HepG2 (cell line): ENCODE results near the gene UPF3B. TPM values are rescaled to one million over a fixed set of nuclear protein-coding genes. Genes with fewer than 3 reads are reported as not detected.

Source experiments
- ADNP ChIP-seq: sonication (generic); formaldehyde crosslinking; IDR thresholded peaks from 2 replicates; pipeline ENCODE4 v1.4.0; 2020; ENCODE audit warnings: missing genetic modification reagents
- CEBPB ChIP-seq: IDR thresholded peaks from 2 replicates; pipeline ENCODE4 v1.6.1; 2011; ENCODE audit warnings: low read depth, low read length, improper control_type of control experiment, borderline replicate concordance
- CENPX ChIP-seq: sonication (generic); formaldehyde crosslinking; IDR thresholded peaks from 2 replicates; pipeline ENCODE4 v1.9.0; 2021; ENCODE audit warnings: mild to moderate bottlenecking, missing genetic modification reagents, moderate library complexity
- KLF11 ChIP-seq: IDR thresholded peaks from 2 replicates; pipeline ENCODE4 v1.6.1; 2016; ENCODE audit warnings: missing compliant biosample characterization
- PAX8 ChIP-seq: sonication (generic); formaldehyde crosslinking; IDR thresholded peaks from 2 replicates; pipeline ENCODE4 v1.8.0; 2022; ENCODE audit warnings: mild to moderate bottlenecking, missing genetic modification reagents, borderline replicate concordance
- REPIN1 ChIP-seq: sonication (generic); formaldehyde crosslinking; IDR thresholded peaks from 2 replicates; pipeline ENCODE4 v1.8.0; 2022; ENCODE audit warnings: missing genetic modification reagents, low read depth, mild to moderate bottlenecking, borderline replicate concordance
- SOX6 ChIP-seq, 2 experiments: fragments of 450-650 bp in 1 of 2; sonication (generic) in 1 of 2; formaldehyde crosslinking in 1 of 2; IDR thresholded peaks; 2 replicates each; pipeline versions ENCODE4 v1.4.0 to v1.6.1; 2017 to 2020; ENCODE audit warnings: antibody characterized with exemption in 1 of 2, mild to moderate bottlenecking in 1 of 2, missing genetic modification reagents in 1 of 2
- TBX2 ChIP-seq: sonication (generic); formaldehyde crosslinking; IDR thresholded peaks from 2 replicates; pipeline ENCODE4 v1.5.0; 2020; ENCODE audit warnings: missing genetic modification reagents, mild to moderate bottlenecking, borderline replicate concordance
- TCF7 ChIP-seq: sonication (generic); IDR thresholded peaks from 2 replicates; pipeline ENCODE4 v1.6.1; 2016; ENCODE audit warnings: antibody characterized with exemption, low read depth
- ZNF230 ChIP-seq: sonication (generic); formaldehyde crosslinking; IDR thresholded peaks from 2 replicates; pipeline ENCODE4 v1.4.0; 2020; ENCODE audit warnings: mild to moderate bottlenecking, missing genetic modification reagents
- ZNF34 ChIP-seq: sonication (generic); formaldehyde crosslinking; IDR thresholded peaks from 2 replicates; pipeline ENCODE4 v1.4.0; 2020; ENCODE audit warnings: mild to moderate bottlenecking, missing genetic modification reagents, borderline replicate concordance
- ZNF432 ChIP-seq: sonication (generic); formaldehyde crosslinking; IDR thresholded peaks from 2 replicates; pipeline ENCODE4 v1.5.0; 2020; ENCODE audit warnings: missing genetic modification reagents, mild to moderate bottlenecking, borderline replicate concordance
- ZNF446 ChIP-seq: sonication (generic); formaldehyde crosslinking; IDR thresholded peaks from 2 replicates; pipeline ENCODE4 v1.5.0; 2020; ENCODE audit warnings: mild to moderate bottlenecking, missing genetic modification reagents
- ZNF7 ChIP-seq: IDR thresholded peaks from 2 replicates; pipeline ENCODE4 v1.6.1; 2016; ENCODE audit warnings: missing biosample characterization, missing genetic modification reagents
- ZNF747 ChIP-seq: sonication (generic); formaldehyde crosslinking; IDR thresholded peaks from 2 replicates; pipeline ENCODE4 v1.8.1; 2023; ENCODE audit warnings: missing genetic modification reagents, mild to moderate bottlenecking, borderline replicate concordance
- polyA plus RNA-seq, 8 experiments: library from polyadenylated mRNA; depleted of rRNA in 3 of 8; stranded (reverse) in 7 of 8; unstranded in 1 of 8; fragments of >200 nt; fragmentation: Illumina TruSeq in 4 of 8; extraction: Trizol in 4 of 8; gene quantifications; 2 replicates each; pipeline versions ENCODE4 v1.2.1 to v1.2.3, GENCODE V29; 2011 to 2016; ENCODE audit warnings: low read depth in 4 of 8, missing spikeins in 1 of 8, mixed read lengths in 1 of 8; ENCODE audit not compliant: insufficient read depth in 1 of 8
- total RNA-seq, 5 experiments: library from RNA; depleted of rRNA; stranded (reverse); fragments of >200 nt; fragmentation: Illumina TruSeq; extraction: Trizol; gene quantifications; 2 replicates each; pipeline ENCODE4 v1.2.3, GENCODE V29; 2016; ENCODE audit warnings: low read depth in 1 of 5
- TF ChIP-seq, protein P1 (sequence below): IDR thresholded peaks from 2 replicates; pipeline ENCODE4 v1.6.1; 2012; ENCODE audit warnings: low read length, improper control_type of control experiment
- TF ChIP-seq, protein P2 (sequence below): sonication (generic); formaldehyde crosslinking; IDR thresholded peaks from 2 replicates; pipeline ENCODE4 v1.4.0; 2020; ENCODE audit warnings: mild to moderate bottlenecking, missing genetic modification reagents
- TF ChIP-seq, protein P3 (sequence below): sonication (generic); formaldehyde crosslinking; IDR thresholded peaks from 2 replicates; pipeline ENCODE4 v1.5.0; 2020; ENCODE audit warnings: mild to moderate bottlenecking, missing genetic modification reagents, borderline replicate concordance

UPF3B gene
- total and polyA plus RNA-seq, 2 of the 13 experiments (the other 11 are each of a cell fraction or from before 2014, with no cell fraction given), result 5.2 to 7.2 TPM

DNA sequence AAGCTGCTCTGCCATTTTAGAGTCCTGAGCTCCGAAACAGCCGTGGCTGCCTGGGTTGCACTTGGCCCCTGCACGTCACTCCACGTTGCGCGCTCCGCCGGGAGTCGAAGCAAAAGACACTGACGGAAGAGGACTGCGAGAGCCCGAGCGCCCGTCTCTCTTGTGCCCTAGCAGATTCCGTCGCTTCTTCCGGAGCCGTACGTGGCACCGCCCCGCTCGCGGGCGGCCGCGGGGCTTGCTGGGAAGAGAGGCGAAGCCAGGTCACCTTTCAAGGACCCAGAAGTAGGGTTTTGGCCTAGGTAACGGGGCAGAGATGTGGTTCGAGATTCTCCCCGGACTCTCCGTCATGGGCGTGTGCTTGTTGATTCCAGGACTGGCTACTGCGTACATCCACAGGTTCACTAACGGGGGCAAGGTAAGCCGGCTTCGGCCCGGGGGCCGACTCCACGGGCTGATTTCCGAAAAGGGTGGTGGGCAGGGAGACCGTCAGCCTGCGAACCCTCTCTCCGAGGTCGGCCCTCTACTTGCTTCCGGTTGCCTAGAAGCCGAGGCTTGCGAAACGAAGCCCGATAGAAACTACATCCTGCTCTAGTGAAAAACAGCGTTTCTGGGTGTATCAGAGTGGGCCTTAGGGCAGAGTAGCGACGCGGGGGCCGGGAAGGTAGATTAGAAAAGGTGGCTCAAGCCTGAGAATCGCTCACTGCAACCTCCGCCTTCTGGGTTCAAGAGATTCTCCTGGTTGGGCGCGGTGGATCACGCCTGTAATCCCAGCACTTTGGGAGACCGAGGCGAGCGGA lies 19.0 kb upstream of the UPF3B start, which contains the start of the genes NDUFA1 and RNF113A (continued):
- TF ChIP-seq, protein P1, sequence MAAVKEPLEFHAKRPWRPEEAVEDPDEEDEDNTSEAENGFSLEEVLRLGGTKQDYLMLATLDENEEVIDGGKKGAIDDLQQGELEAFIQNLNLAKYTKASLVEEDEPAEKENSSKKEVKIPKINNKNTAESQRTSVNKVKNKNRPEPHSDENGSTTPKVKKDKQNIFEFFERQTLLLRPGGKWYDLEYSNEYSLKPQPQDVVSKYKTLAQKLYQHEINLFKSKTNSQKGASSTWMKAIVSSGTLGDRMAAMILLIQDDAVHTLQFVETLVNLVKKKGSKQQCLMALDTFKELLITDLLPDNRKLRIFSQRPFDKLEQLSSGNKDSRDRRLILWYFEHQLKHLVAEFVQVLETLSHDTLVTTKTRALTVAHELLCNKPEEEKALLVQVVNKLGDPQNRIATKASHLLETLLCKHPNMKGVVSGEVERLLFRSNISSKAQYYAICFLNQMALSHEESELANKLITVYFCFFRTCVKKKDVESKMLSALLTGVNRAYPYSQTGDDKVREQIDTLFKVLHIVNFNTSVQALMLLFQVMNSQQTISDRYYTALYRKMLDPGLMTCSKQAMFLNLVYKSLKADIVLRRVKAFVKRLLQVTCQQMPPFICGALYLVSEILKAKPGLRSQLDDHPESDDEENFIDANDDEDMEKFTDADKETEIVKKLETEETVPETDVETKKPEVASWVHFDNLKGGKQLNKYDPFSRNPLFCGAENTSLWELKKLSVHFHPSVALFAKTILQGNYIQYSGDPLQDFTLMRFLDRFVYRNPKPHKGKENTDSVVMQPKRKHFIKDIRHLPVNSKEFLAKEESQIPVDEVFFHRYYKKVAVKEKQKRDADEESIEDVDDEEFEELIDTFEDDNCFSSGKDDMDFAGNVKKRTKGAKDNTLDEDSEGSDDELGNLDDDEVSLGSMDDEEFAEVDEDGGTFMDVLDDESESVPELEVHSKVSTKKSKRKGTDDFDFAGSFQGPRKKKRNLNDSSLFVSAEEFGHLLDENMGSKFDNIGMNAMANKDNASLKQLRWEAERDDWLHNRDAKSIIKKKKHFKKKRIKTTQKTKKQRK, result no peak
- TF ChIP-seq TCF7 (no peak), TBX2 (CRISPR knock-in tag) (peak; percentile 76), ZNF747 (CRISPR knock-in tag) (peak; percentile 67; the same call in 1 of the 2 replicates), REPIN1 (CRISPR knock-in tag) (peak; percentile 57; the same call in 1 of the 2 replicates), PAX8 (CRISPR knock-in tag) (no peak), ZNF432 (CRISPR knock-in tag) (no peak), ZNF230 (CRISPR knock-in tag) (no peak), CEBPB (peak; percentile 62; the same call in 1 of the 2 replicates), KLF11 (CRISPR knock-in tag) (no peak), SOX6 (IDR thresholded peaks at IDR 0.05) (no peak), SOX6 (CRISPR knock-in tag; IDR thresholded peaks at IDR 0.05) (no peak; the same call in 1 of the 2 replicates), ZNF7 (CRISPR knock-in tag) (no peak), ZNF34 (no peak), ADNP (CRISPR knock-in tag) (no peak), ZNF446 (no peak), CENPX (no peak)
- TF ChIP-seq, protein P2, sequence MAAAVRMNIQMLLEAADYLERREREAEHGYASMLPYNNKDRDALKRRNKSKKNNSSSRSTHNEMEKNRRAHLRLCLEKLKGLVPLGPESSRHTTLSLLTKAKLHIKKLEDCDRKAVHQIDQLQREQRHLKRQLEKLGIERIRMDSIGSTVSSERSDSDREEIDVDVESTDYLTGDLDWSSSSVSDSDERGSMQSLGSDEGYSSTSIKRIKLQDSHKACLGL, result no peak
- TF ChIP-seq, protein P3, sequence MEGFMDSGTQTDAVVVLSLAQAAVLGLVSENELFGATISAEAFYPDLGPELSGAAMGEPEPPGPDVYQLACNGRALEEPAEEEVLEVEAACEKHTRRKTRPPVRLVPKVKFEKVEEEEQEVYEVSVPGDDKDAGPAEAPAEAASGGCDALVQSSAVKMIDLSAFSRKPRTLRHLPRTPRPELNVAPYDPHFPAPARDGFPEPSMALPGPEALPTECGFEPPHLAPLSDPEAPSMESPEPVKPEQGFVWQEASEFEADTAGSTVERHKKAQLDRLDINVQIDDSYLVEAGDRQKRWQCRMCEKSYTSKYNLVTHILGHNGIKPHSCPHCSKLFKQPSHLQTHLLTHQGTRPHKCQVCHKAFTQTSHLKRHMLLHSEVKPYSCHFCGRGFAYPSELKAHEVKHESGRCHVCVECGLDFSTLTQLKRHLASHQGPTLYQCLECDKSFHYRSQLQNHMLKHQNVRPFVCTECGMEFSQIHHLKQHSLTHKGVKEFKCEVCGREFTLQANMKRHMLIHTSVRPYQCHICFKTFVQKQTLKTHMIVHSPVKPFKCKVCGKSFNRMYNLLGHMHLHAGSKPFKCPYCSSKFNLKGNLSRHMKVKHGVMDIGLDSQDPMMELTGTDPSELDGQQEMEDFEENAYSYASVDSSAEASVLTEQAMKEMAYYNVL (CRISPR knock-in tag), result no peak
